K562 (cell line): ENCODE results near the gene BCR.

Source experiments
- DEAF1 ChIP-seq: fragments of 450-650 bp; formaldehyde crosslinking; IDR thresholded peaks from 2 replicates; pipeline ENCODE4 v1.4.0; 2020; ENCODE audit warnings: mild to moderate bottlenecking, moderate library complexity
- FOS ChIP-seq: IDR thresholded peaks from 3 replicates; pipeline ENCODE4 v1.6.1; 2011; ENCODE audit not compliant: insufficient read length; ENCODE audit errors: extremely low read depth
- FOXP1 ChIP-seq: sonication (generic); formaldehyde crosslinking; IDR thresholded peaks from 2 replicates; pipeline ENCODE4 v1.8.0; 2022; ENCODE audit warnings: mild to moderate bottlenecking, missing genetic modification reagents
- MXI1 ChIP-seq: IDR thresholded peaks from 2 replicates; pipeline ENCODE4 v1.6.1; 2011; ENCODE audit warnings: low read depth, mild to moderate bottlenecking, improper control_type of control experiment, low read length
- NR2F6 ChIP-seq: fragments of 450-650 bp; formaldehyde crosslinking; IDR thresholded peaks from 2 replicates; pipeline ENCODE4 v1.4.0; 2020; ENCODE audit warnings: mild to moderate bottlenecking
- POLR2A ChIP-seq: fragments of 450-650 bp; conservative IDR thresholded peaks from 2 replicates; pipeline ENCODE4 v1.6.1; 2016
- POLR2AphosphoS5 ChIP-seq: IDR thresholded peaks from 2 replicates; pipeline ENCODE4 v1.6.1; 2011; ENCODE audit warnings: mild to moderate bottlenecking, low read depth, low read length, moderate library complexity; ENCODE audit not compliant: control insufficient read depth, insufficient read depth
- SMC3 ChIP-seq: conservative IDR thresholded peaks from 2 replicates; pipeline ENCODE4 v1.6.1; 2011; ENCODE audit warnings: low read depth, low read length, improper control_type of control experiment; ENCODE audit not compliant: insufficient read depth
- YY1 ChIP-seq, 3 experiments: IDR thresholded peaks; 2 replicates each; pipeline ENCODE4 v1.6.1; 2011; ENCODE audit warnings: low read length in 2 of 3, mild to moderate bottlenecking in 2 of 3, moderate library complexity in 2 of 3, borderline replicate concordance in 1 of 3, control low read depth in 1 of 3, low read depth in 1 of 3; ENCODE audit not compliant: insufficient read depth in 3 of 3, insufficient replicate concordance in 2 of 3, control insufficient read depth in 1 of 3, insufficient read length in 1 of 3; ENCODE audit errors: extremely low read depth in 1 of 3
- ZNF175 ChIP-seq: fragments of 200-800 bp; sonication (Bioruptor generic); IDR thresholded peaks from 2 replicates; pipeline ENCODE4 v1.6.1; 2016; ENCODE audit warnings: low read depth, mild to moderate bottlenecking, missing genetic modification characterization, missing compliant biosample characterization
- ZNF41 ChIP-seq: fragments of 250-450 bp; sonication (Bioruptor Pico); conservative IDR thresholded peaks from 2 replicates; pipeline ENCODE4 v1.4.0; 2020; ENCODE audit warnings: mild to moderate bottlenecking
- TF ChIP-seq, protein P1 (sequence below), 3 experiments: IDR thresholded peaks in 2 of 3; conservative IDR thresholded peaks in 1 of 3; 2 replicates each; pipeline ENCODE4 v1.5.1; 2011 to 2012; ENCODE audit warnings: low read length in 3 of 3, mild to moderate bottlenecking in 3 of 3, control low read depth in 2 of 3, improper control_type of control experiment in 1 of 3, inconsistent platforms in 1 of 3, low read depth in 1 of 3, mixed read lengths in 1 of 3, moderate library complexity in 1 of 3; ENCODE audit not compliant: insufficient read depth in 2 of 3
- TF ChIP-seq, protein P2 (sequence below): fragments of 450-650 bp; IDR thresholded peaks from 2 replicates; pipeline ENCODE4 v1.6.1; 2017; ENCODE audit warnings: antibody characterized with exemption, mild to moderate bottlenecking

- TF ChIP-seq, protein P1, sequence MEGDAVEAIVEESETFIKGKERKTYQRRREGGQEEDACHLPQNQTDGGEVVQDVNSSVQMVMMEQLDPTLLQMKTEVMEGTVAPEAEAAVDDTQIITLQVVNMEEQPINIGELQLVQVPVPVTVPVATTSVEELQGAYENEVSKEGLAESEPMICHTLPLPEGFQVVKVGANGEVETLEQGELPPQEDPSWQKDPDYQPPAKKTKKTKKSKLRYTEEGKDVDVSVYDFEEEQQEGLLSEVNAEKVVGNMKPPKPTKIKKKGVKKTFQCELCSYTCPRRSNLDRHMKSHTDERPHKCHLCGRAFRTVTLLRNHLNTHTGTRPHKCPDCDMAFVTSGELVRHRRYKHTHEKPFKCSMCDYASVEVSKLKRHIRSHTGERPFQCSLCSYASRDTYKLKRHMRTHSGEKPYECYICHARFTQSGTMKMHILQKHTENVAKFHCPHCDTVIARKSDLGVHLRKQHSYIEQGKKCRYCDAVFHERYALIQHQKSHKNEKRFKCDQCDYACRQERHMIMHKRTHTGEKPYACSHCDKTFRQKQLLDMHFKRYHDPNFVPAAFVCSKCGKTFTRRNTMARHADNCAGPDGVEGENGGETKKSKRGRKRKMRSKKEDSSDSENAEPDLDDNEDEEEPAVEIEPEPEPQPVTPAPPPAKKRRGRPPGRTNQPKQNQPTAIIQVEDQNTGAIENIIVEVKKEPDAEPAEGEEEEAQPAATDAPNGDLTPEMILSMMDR (IDR thresholded peaks at IDR 0.05 in 2 of 3, conservative IDR thresholded peaks at IDR 0.05 in 1 of 3; ENCODE audit: insufficient read depth in 2 of 3, low read depth in 1 of 3, low read length in 3 of 3), result peak in 2 of 3 experiments; percentile 99 to 100; a peak in 4 of 6 replicates
- no peak for TF ChIP-seq ZNF175
- no peak for TF ChIP-seq ZNF41
- no peak for TF ChIP-seq MXI1
- TF ChIP-seq FOXP1 (CRISPR knock-in tag), result no peak
- TF ChIP-seq POLR2A, result no peak
- TF ChIP-seq FOS, result no peak
- peak; percentile 100 for TF ChIP-seq SMC3
- TF ChIP-seq YY1 (IDR thresholded peaks at IDR 0.05; ENCODE audit: borderline replicate concordance in 1 of 3, control insufficient read depth in 1 of 3, extremely low read depth in 1 of 3, insufficient read depth in 3 of 3, insufficient read length in 1 of 3, insufficient replicate concordance in 2 of 3, low read depth in 1 of 3, low read length in 2 of 3), result peak in 1 of 3 experiments; percentile 88
- no peak for TF ChIP-seq NR2F6
- TF ChIP-seq POLR2AphosphoS5, result no peak
- TF ChIP-seq, protein P2, sequence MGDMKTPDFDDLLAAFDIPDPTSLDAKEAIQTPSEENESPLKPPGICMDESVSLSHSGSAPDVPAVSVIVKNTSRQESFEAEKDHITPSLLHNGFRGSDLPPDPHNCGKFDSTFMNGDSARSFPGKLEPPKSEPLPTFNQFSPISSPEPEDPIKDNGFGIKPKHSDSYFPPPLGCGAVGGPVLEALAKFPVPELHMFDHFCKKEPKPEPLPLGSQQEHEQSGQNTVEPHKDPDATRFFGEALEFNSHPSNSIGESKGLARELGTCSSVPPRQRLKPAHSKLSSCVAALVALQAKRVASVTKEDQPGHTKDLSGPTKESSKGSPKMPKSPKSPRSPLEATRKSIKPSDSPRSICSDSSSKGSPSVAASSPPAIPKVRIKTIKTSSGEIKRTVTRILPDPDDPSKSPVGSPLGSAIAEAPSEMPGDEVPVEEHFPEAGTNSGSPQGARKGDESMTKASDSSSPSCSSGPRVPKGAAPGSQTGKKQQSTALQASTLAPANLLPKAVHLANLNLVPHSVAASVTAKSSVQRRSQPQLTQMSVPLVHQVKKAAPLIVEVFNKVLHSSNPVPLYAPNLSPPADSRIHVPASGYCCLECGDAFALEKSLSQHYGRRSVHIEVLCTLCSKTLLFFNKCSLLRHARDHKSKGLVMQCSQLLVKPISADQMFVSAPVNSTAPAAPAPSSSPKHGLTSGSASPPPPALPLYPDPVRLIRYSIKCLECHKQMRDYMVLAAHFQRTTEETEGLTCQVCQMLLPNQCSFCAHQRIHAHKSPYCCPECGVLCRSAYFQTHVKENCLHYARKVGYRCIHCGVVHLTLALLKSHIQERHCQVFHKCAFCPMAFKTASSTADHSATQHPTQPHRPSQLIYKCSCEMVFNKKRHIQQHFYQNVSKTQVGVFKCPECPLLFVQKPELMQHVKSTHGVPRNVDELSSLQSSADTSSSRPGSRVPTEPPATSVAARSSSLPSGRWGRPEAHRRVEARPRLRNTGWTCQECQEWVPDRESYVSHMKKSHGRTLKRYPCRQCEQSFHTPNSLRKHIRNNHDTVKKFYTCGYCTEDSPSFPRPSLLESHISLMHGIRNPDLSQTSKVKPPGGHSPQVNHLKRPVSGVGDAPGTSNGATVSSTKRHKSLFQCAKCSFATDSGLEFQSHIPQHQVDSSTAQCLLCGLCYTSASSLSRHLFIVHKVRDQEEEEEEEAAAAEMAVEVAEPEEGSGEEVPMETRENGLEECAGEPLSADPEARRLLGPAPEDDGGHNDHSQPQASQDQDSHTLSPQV, result no peak
- no peak for TF ChIP-seq DEAF1 (CRISPR knock-in tag)
Measured at GRCh38 chr22:23281406-23282088, 101.2 kb downstream of the BCR start.
